K562 (cell line): Measurements from ENCODE around the gene CCDC192. TPM values are rescaled to one million over a fixed set of nuclear protein-coding genes. Genes with fewer than 3 reads are reported as not detected.

Experiments
- ATAC-seq: fragments of 200-7000 bp; cut with Tn5 transposase; 3 replicates; pipeline ENCODE4 v1.9.1; 2020; ENCODE audit warnings: moderate library complexity
- BruUV-seq: library from RNA; stranded (reverse); fragments of 400-500 nt; replicated peaks from 2 replicates; lab custom pipeline; 2021; lab: Mats Ljungman, UMichigan
- CTCF ChIA-PET: fragments of 300-600 bp; formaldehyde crosslinking; extraction: SDS; loops from one replicate; lab custom pipeline; 2021; ENCODE audit warnings: low intra/inter-chr PET ratio; lab: Yijun Ruan, JAX
- POLR2A ChIA-PET: fragments of 300-600, 350-650 bp; sonication (Branson Sonifier 250); formaldehyde crosslinking; extraction: SDS; loops from one replicate; lab custom pipeline; 2021; ENCODE audit warnings: antibody characterized with exemption, inconsistent platforms; lab: Yijun Ruan, JAX
- DNase-seq, 4 experiments: peaks; one replicate each; pipeline versions ENCODE4 v3.0.0 to v3.0.0-alpha.2; 2011 to 2018; ENCODE audit warnings: low spot score in 3 of 4, mixed read lengths in 3 of 4; ENCODE audit errors: extremely low read depth in 1 of 4
- FAIRE-seq: peaks from 2 replicates; lab custom pipeline; 2011; peaks lifted over from hg19 to GRCh38; lab: Jason Lieb, UNC
- H2AFZ ChIP-seq: 2 replicates; pipeline ENCODE4 v1.6.0; 2011; ENCODE audit warnings: low read depth, low read length, control low read depth, inconsistent platforms
- H3K27ac ChIP-seq: fragments of 200-600 bp; 3 replicates; pipeline ENCODE4 v1.8.0; 2011; ENCODE audit warnings: low read depth, mild to moderate bottlenecking, control low read depth, inconsistent platforms, low read length, moderate library complexity, mixed read lengths; ENCODE audit errors: extremely low read depth
- H3K27me3 ChIP-seq, 2 experiments: fragments of 300-600 bp in 1 of 2; 2 replicates in 1 of 2; 3 replicates in 1 of 2; pipeline versions ENCODE4 v1.6.0 to v1.8.0; 2011; ENCODE audit warnings: inconsistent platforms in 2 of 2, low read length in 2 of 2, mild to moderate bottlenecking in 1 of 2, mixed read lengths in 1 of 2, moderate library complexity in 1 of 2; ENCODE audit not compliant: control insufficient read depth in 2 of 2, insufficient read depth in 2 of 2
- H3K36me3 ChIP-seq: fragments of 300-600 bp; 3 replicates; pipeline ENCODE4 v1.8.0; 2011; ENCODE audit warnings: mild to moderate bottlenecking, low read length, inconsistent platforms; ENCODE audit not compliant: control insufficient read depth, insufficient read depth
- H3K4me1 ChIP-seq, 2 experiments: fragments of 200-600 bp in 1 of 2; replicated peaks in 1 of 2; 2 replicates in 1 of 2; 3 replicates in 1 of 2; pipeline versions ENCODE4 v1.5.1 to v1.8.0; 2011; ENCODE audit warnings: inconsistent platforms in 2 of 2, low read length in 2 of 2, mild to moderate bottlenecking in 1 of 2, mixed read lengths in 1 of 2, moderate library complexity in 1 of 2; ENCODE audit not compliant: control insufficient read depth in 2 of 2, insufficient read depth in 2 of 2
- H3K4me2 ChIP-seq: 2 replicates; pipeline ENCODE4 v1.6.1; 2011; ENCODE audit warnings: low read length, control low read depth, inconsistent platforms, mixed read lengths; ENCODE audit not compliant: insufficient read depth
- H3K4me3 ChIP-seq: fragments of 200-600 bp; sonication (generic), shearing (Covaris generic); 2 replicates; pipeline ENCODE4 v1.5.1; 2016; ENCODE audit warnings: control low read depth, inconsistent platforms
- H3K79me2 ChIP-seq: fragments of 200-600 bp; 3 replicates; pipeline ENCODE4 v1.8.0; 2011; ENCODE audit warnings: low read length, inconsistent platforms; ENCODE audit not compliant: control insufficient read depth, insufficient read depth
- H3K9ac ChIP-seq, 2 experiments: 2 replicates each; pipeline versions ENCODE4 v1.6.0 to v1.6.1; 2011; ENCODE audit warnings: low read depth in 2 of 2, low read length in 2 of 2, control low read depth in 1 of 2, inconsistent platforms in 1 of 2, mild to moderate bottlenecking in 1 of 2, mixed read lengths in 1 of 2; ENCODE audit not compliant: insufficient read depth in 1 of 2
- H3K9me1 ChIP-seq: one replicate; pipeline ENCODE4 v1.6.0; 2011; ENCODE audit warnings: inconsistent platforms, mild to moderate bottlenecking, low read length, moderate library complexity; ENCODE audit not compliant: control insufficient read depth, insufficient read depth
- H3K9me3 ChIP-seq: replicated peaks from 2 replicates; pipeline ENCODE4 v1.5.1; 2011; ENCODE audit warnings: low read depth, low read length, inconsistent platforms; ENCODE audit not compliant: control insufficient read depth, insufficient read depth
- H4K20me1 ChIP-seq: replicated peaks from 2 replicates; pipeline ENCODE4 v1.6.1; 2011; ENCODE audit warnings: low read length, inconsistent platforms, mixed read lengths; ENCODE audit not compliant: control insufficient read depth, insufficient read depth
- FOXO4 ChIP-seq: fragments of 450-650 bp; formaldehyde crosslinking; IDR thresholded peaks from 2 replicates; pipeline ENCODE4 v1.4.0; 2020; ENCODE audit warnings: mild to moderate bottlenecking, moderate library complexity
- MXI1 ChIP-seq: IDR thresholded peaks from 2 replicates; pipeline ENCODE4 v1.6.1; 2011; ENCODE audit warnings: low read depth, mild to moderate bottlenecking, improper control_type of control experiment, low read length
- POLR2H ChIP-seq: IDR thresholded peaks from 2 replicates; pipeline ENCODE4 v1.6.1; 2016; ENCODE audit warnings: missing genetic modification characterization, low read depth, mild to moderate bottlenecking, control low read depth, missing compliant biosample characterization, moderate library complexity
- ZNF561 ChIP-seq: fragments of 450-650 bp; formaldehyde crosslinking; conservative IDR thresholded peaks from 2 replicates; pipeline ENCODE4 v1.4.0; 2020; ENCODE audit warnings: mild to moderate bottlenecking, moderate library complexity
- WGBS: fragments of 100-300 bp; shearing (Covaris generic); methylation state at CpG from one replicate; pipeline ENCODE4 v1.1.6; 2016; ENCODE audit warnings: low coverage, mixed read lengths; ENCODE audit not compliant: insufficient coverage; ENCODE audit errors: missing lambda C conversion rate; 5-methylcytosine and 5-hydroxymethylcytosine counted together
- in situ Hi-C: fragments of 300-500 bp; cut with MboI; formaldehyde crosslinking; loops from 4 replicates; pipeline ENCODE4 v1.15.0; 2018; ENCODE audit warnings: inconsistent platforms, mixed read lengths
- intact Hi-C: fragments of 100-400 bp; cut with micrococcal nuclease; formaldehyde crosslinking; loops from 2 replicates; pipeline ENCODE4 v1.14.2; 2022
- polyA plus RNA-seq, 8 experiments: library from polyadenylated mRNA; depleted of rRNA in 4 of 8; stranded (reverse) in 5 of 8; unstranded in 3 of 8; fragments of >200 nt; fragmentation: Nextera tagmentation in 2 of 8; fragmentation: Illumina TruSeq in 1 of 8; extraction: Ambion mirVana in 2 of 8; extraction: Trizol in 1 of 8; gene quantifications; 2 replicates each; pipeline versions ENCODE4 v1.2.1 to v1.2.3, GENCODE V29; 2011 to 2014; ENCODE audit warnings: inconsistent platforms in 1 of 8, missing spikeins in 1 of 8
- total RNA-seq, 7 experiments: library from RNA; depleted of rRNA in 6 of 7; stranded (reverse); fragments of >200 nt in 6 of 7; fragmentation: Illumina TruSeq in 2 of 7; extraction: Trizol in 2 of 7; gene quantifications; 2 replicates each; pipeline versions ENCODE4 v1.2.1 to v1.2.3, GENCODE V29; 2011 to 2021; ENCODE audit warnings: low replicate concordance in 1 of 7
- TF ChIP-seq, protein P1 (sequence below): IDR thresholded peaks from 2 replicates; pipeline ENCODE4 v1.6.1; 2011; ENCODE audit warnings: borderline replicate concordance, low read depth, mild to moderate bottlenecking, moderate library complexity, low read length; ENCODE audit not compliant: insufficient read depth, poor library complexity, severe bottlenecking

Gene CCDC192
- total and polyA plus RNA-seq, 9 of the 15 experiments (the other 6 are each of a cell fraction or from before 2014, with no cell fraction given) = 0.21 to 0.66 (median 0.38) TPM; not detected in 2

DNA sequence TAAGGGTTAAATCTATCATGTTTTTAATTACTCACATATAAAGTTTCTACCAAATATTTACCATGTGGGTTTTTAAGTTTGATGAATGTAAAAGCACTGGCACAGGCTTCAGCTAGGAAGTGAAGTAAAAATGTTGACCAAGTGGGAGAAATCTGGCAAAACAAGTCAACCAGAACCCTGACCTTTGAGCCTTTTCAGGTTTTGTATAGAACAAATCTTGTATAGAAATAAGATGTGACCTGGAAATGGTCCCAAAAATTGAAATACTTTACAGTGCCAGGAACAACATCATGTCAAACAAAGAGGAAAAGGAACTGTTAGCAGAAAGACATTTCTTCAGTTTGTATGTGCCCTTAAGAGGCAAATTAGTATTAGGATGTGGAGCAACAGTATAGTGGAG is 137.6 kb downstream of the CCDC192 start (continued):
- TF ChIP-seq POLR2H (tag) = no peak
- TF ChIP-seq ZNF561 (CRISPR knock-in tag) = no peak
- no peak for TF ChIP-seq FOXO4 (CRISPR knock-in tag)

DNA sequence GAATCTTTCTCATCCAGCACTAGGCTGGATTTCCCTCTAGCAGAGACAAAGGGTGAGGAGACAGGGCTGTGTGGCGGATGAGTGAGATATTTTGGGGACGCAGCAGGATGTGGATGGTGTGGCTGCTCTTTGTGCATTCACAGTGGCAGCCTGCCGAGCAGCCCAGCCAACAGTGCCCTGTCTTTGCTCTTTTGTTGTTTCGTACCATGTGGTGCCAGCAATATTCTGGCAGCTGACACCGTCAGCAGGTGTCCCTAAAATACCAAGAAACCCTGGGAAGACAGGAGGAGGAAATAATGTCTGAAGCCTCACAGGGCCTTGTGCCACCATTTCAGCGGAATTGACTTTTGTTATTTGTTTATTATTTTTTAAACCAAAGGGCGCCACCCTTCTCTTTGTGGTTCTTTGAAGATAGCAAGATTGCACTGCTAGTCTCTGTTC is 141.4 kb downstream of the CCDC192 start:
- Histone ChIP-seq H3K9me3 (no peaks in the 10 kb centered on the region), H3K9ac (no peak overlapping the region), H3K4me2 (no peak overlapping the region; the same call in 1 of the 2 replicates), H4K20me1 (no peaks in the 10 kb centered on the region), H3K9me1 (no peaks in the 10 kb centered on the region), H3K4me3 (no peak overlapping the region), H3K27me3 (no peaks in the 10 kb centered on the region), H3K36me3 (no peaks in the 10 kb centered on the region), H3K4me1 (no peaks in the 10 kb centered on the region), H2AFZ (no peak overlapping the region), H3K27ac (no peak overlapping the region), H3K79me2 (no peaks in the 10 kb centered on the region)
- ChIA-PET POLR2A (no interaction called here), CTCF (no interaction called here)
- BruUV-seq = no TSS peak
- ATAC-seq = no peak
- in situ Hi-C loops = no loop called here
- 2% methylated on average over 7 of the region's 7 CpGs for WGBS
- intact Hi-C loops = no loop called here
- no peak for FAIRE-seq
- DNase-seq = no peak
- TF ChIP-seq, protein P1, sequence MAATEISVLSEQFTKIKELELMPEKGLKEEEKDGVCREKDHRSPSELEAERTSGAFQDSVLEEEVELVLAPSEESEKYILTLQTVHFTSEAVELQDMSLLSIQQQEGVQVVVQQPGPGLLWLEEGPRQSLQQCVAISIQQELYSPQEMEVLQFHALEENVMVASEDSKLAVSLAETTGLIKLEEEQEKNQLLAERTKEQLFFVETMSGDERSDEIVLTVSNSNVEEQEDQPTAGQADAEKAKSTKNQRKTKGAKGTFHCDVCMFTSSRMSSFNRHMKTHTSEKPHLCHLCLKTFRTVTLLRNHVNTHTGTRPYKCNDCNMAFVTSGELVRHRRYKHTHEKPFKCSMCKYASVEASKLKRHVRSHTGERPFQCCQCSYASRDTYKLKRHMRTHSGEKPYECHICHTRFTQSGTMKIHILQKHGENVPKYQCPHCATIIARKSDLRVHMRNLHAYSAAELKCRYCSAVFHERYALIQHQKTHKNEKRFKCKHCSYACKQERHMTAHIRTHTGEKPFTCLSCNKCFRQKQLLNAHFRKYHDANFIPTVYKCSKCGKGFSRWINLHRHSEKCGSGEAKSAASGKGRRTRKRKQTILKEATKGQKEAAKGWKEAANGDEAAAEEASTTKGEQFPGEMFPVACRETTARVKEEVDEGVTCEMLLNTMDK = peak; percentile 23
- TF ChIP-seq MXI1 = no peak
